SH-SY5Y (cell line): ENCODE data around the gene KRTAP20-3.

Experiments
- GATA2 ChIP-seq: IDR thresholded peaks from 2 replicates; pipeline ENCODE4 v1.6.1; 2011; ENCODE audit warnings: mild to moderate bottlenecking, low read depth, low read length
- GATA3 ChIP-seq: IDR thresholded peaks from 2 replicates; pipeline ENCODE4 v1.6.1; 2011; ENCODE audit warnings: low read depth, mild to moderate bottlenecking, low read length, moderate library complexity

- TF ChIP-seq GATA2 (no peak), GATA3 (no peak)
These were observed 26.5 kb upstream of the KRTAP20-3 start, which contains the start of gene KRTAP20-1 for GRCh38 chr21:30616125-30616524.
